Endodermal cell (in vitro differentiated cells): ENCODE measurements around the gene FIP1L1. TPM values are rescaled to one million over a fixed set of nuclear protein-coding genes. Genes with fewer than 3 reads are reported as not detected.

Experiments used
- DNase-seq: peaks from one replicate; pipeline ENCODE4 v3.0.0-alpha.2; 2017
- H3K27ac ChIP-seq: 2 replicates; pipeline ENCODE4 v1.5.1; 2013; ENCODE audit warnings: mild to moderate bottlenecking, low read depth, low read length, moderate library complexity
- H3K27me3 ChIP-seq: 2 replicates; pipeline ENCODE4 v1.6.1; 2013; ENCODE audit warnings: mild to moderate bottlenecking, low read length, moderate library complexity; ENCODE audit not compliant: insufficient read depth, control insufficient read depth, poor library complexity, severe bottlenecking
- H3K36me3 ChIP-seq: 2 replicates; pipeline ENCODE4 v1.7.0; 2013; ENCODE audit warnings: mild to moderate bottlenecking, low read length, moderate library complexity; ENCODE audit not compliant: control insufficient read depth, insufficient read depth
- H3K4me1 ChIP-seq: one replicate; pipeline ENCODE4 v1.7.0; 2013; ENCODE audit warnings: low read length; ENCODE audit not compliant: control insufficient read depth, insufficient read depth
- H3K4me3 ChIP-seq: 2 replicates; pipeline ENCODE4 v1.5.1; 2013; ENCODE audit warnings: mild to moderate bottlenecking, low read length, moderate library complexity
- H3K9ac ChIP-seq: 2 replicates; pipeline ENCODE4 v1.6.1; 2013; ENCODE audit warnings: mild to moderate bottlenecking, low read length, moderate library complexity; ENCODE audit not compliant: poor library complexity, severe bottlenecking; ENCODE audit errors: extremely low read depth
- H3K9me3 ChIP-seq: 2 replicates; pipeline ENCODE4 v1.6.1; 2013; ENCODE audit warnings: mild to moderate bottlenecking, low read length, moderate library complexity; ENCODE audit not compliant: control insufficient read depth
- H3K27ac Mint-ChIP-seq: 2 replicates; pipeline ENCODE4 v1.8.0; 2020; ENCODE audit warnings: mixed read lengths
- H3K27me3 Mint-ChIP-seq: 2 replicates; pipeline ENCODE4 v1.8.0; 2021; ENCODE audit warnings: mild to moderate bottlenecking, mixed read lengths; ENCODE audit not compliant: insufficient read depth
- H3K36me3 Mint-ChIP-seq: 2 replicates; pipeline ENCODE4 v1.8.0; 2020; ENCODE audit warnings: low read depth, mixed read lengths
- H3K4me1 Mint-ChIP-seq: 2 replicates; pipeline ENCODE4 v1.8.0; 2020; ENCODE audit warnings: mixed read lengths
- H3K4me3 Mint-ChIP-seq: 2 replicates; pipeline ENCODE4 v1.8.0; 2020; ENCODE audit warnings: mild to moderate bottlenecking, moderate library complexity, mixed read lengths
- H3K9me3 Mint-ChIP-seq: 2 replicates; pipeline ENCODE4 v1.8.0; 2020; ENCODE audit warnings: mild to moderate bottlenecking, mixed read lengths
- CTCF ChIP-seq: fragments of 200-600 bp; sonication (generic); conservative IDR thresholded peaks from 2 replicates; pipeline ENCODE4 v1.5.0; 2021; ENCODE audit warnings: antibody characterized with exemption, mild to moderate bottlenecking
- WGBS, 2 experiments: methylation state at CpG; one replicate each; pipeline versions ENCODE4 v1.1.5 to v1.1.7; 2013; ENCODE audit warnings: missing lambda C conversion rate in 2 of 2, mixed read lengths in 1 of 2; ENCODE audit not compliant: insufficient coverage in 1 of 2, insufficient read length in 1 of 2; 5-methylcytosine and 5-hydroxymethylcytosine counted together
- total RNA-seq, 2 donors: library from RNA; stranded (reverse); fragmentation: NEBNext Ultra II Directional in 1 of 2; extraction: Animal tissue kit (Norgen Biotek cat#: 25700) in 1 of 2; gene quantifications; 2 replicates in 1 of 2; 3 replicates in 1 of 2; pipeline ENCODE4 v1.2.1, GENCODE V29; 2021

The FIP1L1 gene
- total RNA-seq, 2 donors from 2014 or later, result 79.2 to 88.8 TPM

- peak within 1 kb of the TSS; percentile 66 for H3K27ac Mint-ChIP-seq
- no peaks in the 10 kb centered on the region for H3K9me3 ChIP-seq
- no peak for TF ChIP-seq CTCF
- peak within 1 kb of the TSS; percentile 47 for H3K9ac ChIP-seq
- 0 to 1% methylated on average over 40 to 51 of the region's 51 CpGs for WGBS, 2 experiments
- peaks cover 30% of the 10 kb centered on the region for H3K27me3 ChIP-seq
- peak; percentile 99 for DNase-seq
- H3K36me3 Mint-ChIP-seq, result no peaks in the 10 kb centered on the region
- H3K36me3 ChIP-seq, result no peaks in the 10 kb centered on the region
- H3K4me1 ChIP-seq, result no peaks in the 10 kb centered on the region
- peak within 1 kb of the TSS; percentile 97 for H3K4me3 ChIP-seq
- no peaks in the 10 kb centered on the region for H3K9me3 Mint-ChIP-seq
- H3K27ac ChIP-seq, result no peak within 1 kb of the TSS
- H3K4me1 Mint-ChIP-seq, result peaks cover 8% of the 10 kb centered on the region
- peak within 1 kb of the TSS; percentile 83 for H3K4me3 Mint-ChIP-seq
- peaks cover 35% of the 10 kb centered on the region for H3K27me3 Mint-ChIP-seq
Measured at GRCh38 chr4:53365486-53366300, 11.7 kb upstream of the FIP1L1 start, which contains the start of gene SCFD2. Gene SCFD2, minus strand, starts transcription at chr4:53366061.

GRCh38 chr4:53366301-53366716 lies 11.1 kb upstream of the FIP1L1 start:
- no peak overlapping the region for H3K9ac ChIP-seq

GRCh38 chr4:53367721-53368120 lies 9.7 kb upstream of the FIP1L1 start:
- no peaks in the 10 kb centered on the region for H3K36me3 Mint-ChIP-seq
- H3K9me3 ChIP-seq, result no peaks in the 10 kb centered on the region
- H3K27me3 Mint-ChIP-seq, result peaks cover 53% of the 10 kb centered on the region
- WGBS, 2 experiments, result 85 to 91% methylated on average over 2 of the region's 2 CpGs
- no peak overlapping the region for H3K4me3 Mint-ChIP-seq
- no peak overlapping the region for H3K27ac ChIP-seq
- no peak overlapping the region for H3K9ac ChIP-seq
- no peaks in the 10 kb centered on the region for H3K4me1 ChIP-seq
- DNase-seq, result no peak
- H3K4me3 ChIP-seq, result no peak overlapping the region
- peaks cover 8% of the 10 kb centered on the region for H3K4me1 Mint-ChIP-seq
- TF ChIP-seq CTCF, result no peak
- H3K36me3 ChIP-seq, result no peaks in the 10 kb centered on the region
- H3K9me3 Mint-ChIP-seq, result no peaks in the 10 kb centered on the region
- H3K27ac Mint-ChIP-seq, result no peak overlapping the region
- peaks cover 48% of the 10 kb centered on the region for H3K27me3 ChIP-seq

More at GRCh38 chr4:53366301-53366716, 11.1 kb upstream of the FIP1L1 start:
- H3K27ac Mint-ChIP-seq, result peak overlapping the region; percentile 66
- H3K4me1 ChIP-seq, result no peaks in the 10 kb centered on the region
- H3K4me1 Mint-ChIP-seq, result peaks cover 8% of the 10 kb centered on the region
- 44 to 60% methylated on average over 5 to 8 of the region's 8 CpGs for WGBS, 2 experiments
- no peaks in the 10 kb centered on the region for H3K9me3 Mint-ChIP-seq
- peak overlapping the region; percentile 97 for H3K4me3 ChIP-seq
- TF ChIP-seq CTCF, result no peak
- H3K27me3 ChIP-seq, result peaks cover 37% of the 10 kb centered on the region
- H3K36me3 Mint-ChIP-seq, result no peaks in the 10 kb centered on the region
- no peaks in the 10 kb centered on the region for H3K36me3 ChIP-seq
- peaks cover 41% of the 10 kb centered on the region for H3K27me3 Mint-ChIP-seq
- no peak overlapping the region for H3K27ac ChIP-seq
- DNase-seq, result no peak
- peak overlapping the region; percentile 83 for H3K4me3 Mint-ChIP-seq
- no peaks in the 10 kb centered on the region for H3K9me3 ChIP-seq
